Measurements from ENCODE around the gene MPDZ.

DNA sequence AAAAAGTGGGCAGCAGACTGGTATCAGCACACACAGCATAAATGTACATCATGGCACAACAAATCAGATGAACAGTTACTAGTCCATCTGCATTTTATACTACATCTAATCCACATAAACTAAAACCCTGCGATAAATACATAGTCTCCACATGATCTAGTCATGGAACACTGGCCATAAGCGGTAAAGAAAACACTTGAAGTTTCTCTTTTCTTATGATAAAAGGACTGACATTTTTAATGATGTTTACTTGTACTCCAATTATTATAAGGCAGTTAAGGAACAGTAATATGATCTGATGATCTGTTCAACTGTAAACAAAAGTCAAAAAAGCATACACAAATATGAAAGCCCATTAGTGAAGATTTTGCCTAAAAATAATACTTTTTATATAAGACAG lies 112.5 kb downstream of the MPDZ start:
- TF ChIP-seq POLR2A (IDR thresholded peaks at IDR 0.05; ENCODE audit: low read length) (no peak), GATA1 (IDR thresholded peaks at IDR 0.05; ENCODE audit: low read depth, low read length) (no peak)

All from erythroblast (primary cell).